HCT116 (cell line): ENCODE results near the gene UMODL1. TPM values are rescaled to one million over a fixed set of nuclear protein-coding genes. Genes with fewer than 3 reads are reported as not detected.

Experiments
- ATAC-seq: fragments of 200-7000 bp; cut with Tn5 transposase; 2 replicates; pipeline ENCODE4 v1.9.1; 2020; ENCODE audit warnings: mild to moderate bottlenecking, moderate library complexity
- BruUV-seq: library from RNA; stranded (reverse); fragments of 400-500 nt; replicated peaks from 2 replicates; lab custom pipeline; 2021; lab: Mats Ljungman, UMichigan
- CTCF ChIA-PET: fragments of 300-600 bp; sonication (Branson Sonifier 250); formaldehyde crosslinking; loops from one replicate; lab custom pipeline; 2021; ENCODE audit warnings: antibody characterized with exemption; lab: Charles Lee
- POLR2A ChIA-PET: fragments of 300-600, 350-600 bp; sonication (Branson Sonifier 250); formaldehyde crosslinking; loops from one replicate; lab custom pipeline; 2021; ENCODE audit warnings: antibody characterized with exemption; lab: Charles Lee
- RAD21 ChIA-PET, 2 experiments: fragments of 300-600 bp; sonication (Branson Sonifier 250); formaldehyde crosslinking; loops; one replicate each; lab custom pipeline; 2023; ENCODE audit warnings: low total read pairs in 2 of 2; ENCODE audit not compliant: uncharacterized antibody in 2 of 2, unreplicated experiment in 2 of 2, low non-redundant PET in 1 of 2; lab: Charles Lee
- DNase-seq: peaks from one replicate; pipeline ENCODE4 v3.0.0-alpha.2; 2010; ENCODE audit warnings: low read depth, low spot score
- H2AFZ ChIP-seq: fragments of 200-600 bp; shearing (Covaris generic), sonication (generic); 2 replicates; pipeline ENCODE4 v1.6.1; 2017; ENCODE audit warnings: low read depth, mixed run types, mixed read lengths, antibody characterized with exemption, low read length; ENCODE audit not compliant: poor library complexity, severe bottlenecking
- H3K27ac ChIP-seq: 2 replicates; pipeline ENCODE4 v1.5.1; 2012; ENCODE audit warnings: low read depth, low read length
- H3K27me3 ChIP-seq: fragments of 200-600 bp; sonication (generic); 2 replicates; pipeline ENCODE4 v1.6.1; 2016; ENCODE audit warnings: mixed run types, low read length, mixed read lengths; ENCODE audit not compliant: insufficient read depth
- H3K36me3 ChIP-seq, 2 experiments: fragments of 200-500 bp in 1 of 2; fragments of 200-600 bp in 1 of 2; sonication (Bioruptor generic) in 1 of 2; sonication (generic) in 1 of 2; 2 replicates each; pipeline versions ENCODE4 v1.5.1 to v1.6.1; 2014 to 2016; ENCODE audit warnings: low read length in 2 of 2, inconsistent platforms in 1 of 2, mixed read lengths in 1 of 2, mixed run types in 1 of 2; ENCODE audit not compliant: insufficient read depth in 2 of 2, control insufficient read depth in 1 of 2
- H3K4me1 ChIP-seq, 2 experiments: fragments of 200-600 bp in 1 of 2; sonication (generic) in 1 of 2; 2 replicates each; pipeline versions ENCODE4 v1.5.1 to v1.6.1; 2012 to 2017; ENCODE audit warnings: low read length in 2 of 2, inconsistent platforms in 1 of 2, mild to moderate bottlenecking in 1 of 2, mixed read lengths in 1 of 2, mixed run types in 1 of 2, moderate library complexity in 1 of 2; ENCODE audit not compliant: insufficient read depth in 2 of 2, control insufficient read depth in 1 of 2
- H3K4me2 ChIP-seq: fragments of 200-600 bp; sonication (generic); 2 replicates; pipeline ENCODE4 v1.6.1; 2017; ENCODE audit warnings: mixed run types, low read length, mixed read lengths
- H3K4me3 ChIP-seq, 2 experiments: fragments of 200-600 bp in 1 of 2; sonication (generic) in 1 of 2; replicated peaks in 1 of 2; 2 replicates each; pipeline ENCODE4 v1.5.1; 2011 to 2016; ENCODE audit warnings: low read length in 2 of 2, control low read depth in 1 of 2, low read depth in 1 of 2, mild to moderate bottlenecking in 1 of 2, mixed read lengths in 1 of 2, mixed run types in 1 of 2
- H3K79me2 ChIP-seq: fragments of 200-600 bp; sonication (generic); 2 replicates; pipeline ENCODE4 v1.6.1; 2017; ENCODE audit warnings: mild to moderate bottlenecking, mixed run types, low read length, moderate library complexity, mixed read lengths; ENCODE audit not compliant: insufficient read depth
- H3K9ac ChIP-seq: fragments of 200-600 bp; sonication (generic); 2 replicates; pipeline ENCODE4 v1.6.1; 2016; ENCODE audit warnings: low read length, mixed read lengths
- H3K9me2 ChIP-seq: fragments of 200-600 bp; sonication (generic), shearing (Covaris generic); 2 replicates; pipeline ENCODE4 v1.6.1; 2017; ENCODE audit warnings: mixed run types, mild to moderate bottlenecking, moderate library complexity; ENCODE audit not compliant: insufficient read depth
- H3K9me3 ChIP-seq, 2 experiments: fragments of 200-500 bp in 1 of 2; fragments of 200-600 bp in 1 of 2; sonication (Bioruptor generic) in 1 of 2; sonication (generic) in 1 of 2; 2 replicates each; pipeline ENCODE4 v1.6.1; 2014 to 2017; ENCODE audit warnings: low read length in 2 of 2, mixed read lengths in 2 of 2, inconsistent platforms in 1 of 2, low read depth in 1 of 2, mild to moderate bottlenecking in 1 of 2, mixed run types in 1 of 2, moderate library complexity in 1 of 2; ENCODE audit not compliant: control insufficient read depth in 1 of 2, insufficient read depth in 1 of 2
- H4K20me1 ChIP-seq: fragments of 200-600 bp; sonication (generic), shearing (Covaris generic); 2 replicates; pipeline ENCODE4 v1.6.1; 2017; ENCODE audit warnings: mixed run types, mild to moderate bottlenecking, moderate library complexity; ENCODE audit not compliant: insufficient read depth
- CEBPB ChIP-seq: IDR thresholded peaks from 2 replicates; pipeline ENCODE4 v1.6.1; 2012; ENCODE audit warnings: low read depth
- EGR1 ChIP-seq: IDR thresholded peaks from 2 replicates; pipeline ENCODE4 v1.6.1; 2012; ENCODE audit warnings: low read depth
- EZH2phosphoT487 ChIP-seq: fragments of 200-600 bp; IDR thresholded peaks from 2 replicates; pipeline ENCODE4 v1.6.1; 2018; ENCODE audit warnings: antibody characterized with exemption, borderline replicate concordance
- FOSL1 ChIP-seq: IDR thresholded peaks from 2 replicates; pipeline ENCODE4 v1.6.1; 2012; ENCODE audit warnings: low read depth
- JUND ChIP-seq: IDR thresholded peaks from 2 replicates; pipeline ENCODE4 v1.6.1; 2012
- MAX ChIP-seq: IDR thresholded peaks from 2 replicates; pipeline ENCODE4 v1.6.1; 2012
- POLR2A ChIP-seq: IDR thresholded peaks from 2 replicates; pipeline ENCODE4 v1.7.0; 2011; ENCODE audit warnings: borderline replicate concordance; ENCODE audit not compliant: insufficient read depth, insufficient read length; ENCODE audit errors: extremely low read depth
- RAD21 ChIP-seq: IDR thresholded peaks from 2 replicates; pipeline ENCODE4 v1.6.1; 2012; ENCODE audit warnings: low read depth, mild to moderate bottlenecking
- REST ChIP-seq: IDR thresholded peaks from 2 replicates; pipeline ENCODE4 v1.6.1; 2012; ENCODE audit warnings: low read depth
- SIN3A ChIP-seq: IDR thresholded peaks from 2 replicates; pipeline ENCODE4 v1.6.1; 2012; ENCODE audit warnings: low read depth
- SRF ChIP-seq: IDR thresholded peaks from 2 replicates; pipeline ENCODE4 v1.6.1; 2012; ENCODE audit warnings: low read depth
- TCF7L2 ChIP-seq: IDR thresholded peaks from 2 replicates; pipeline ENCODE4 v1.7.0; 2011; ENCODE audit warnings: borderline replicate concordance, inconsistent platforms; ENCODE audit not compliant: insufficient read depth, insufficient read length; ENCODE audit errors: extremely low read depth
- ZNF274 ChIP-seq: fragments of 200-500 bp; sonication (Bioruptor generic); IDR thresholded peaks from 2 replicates; pipeline ENCODE4 v1.6.1; 2014; ENCODE audit warnings: mild to moderate bottlenecking, low read depth, low read length, inconsistent platforms
- intact Hi-C: fragments of 100-400 bp; cut with micrococcal nuclease; formaldehyde crosslinking; loops from 2 replicates; pipeline ENCODE4 v1.10.0; 2022
- total RNA-seq: library from RNA; stranded (reverse); gene quantifications from one replicate; pipeline ENCODE4 v1.2.1, GENCODE V29; 2021; ENCODE audit not compliant: unreplicated experiment

UMODL1 gene
- total RNA-seq, 1 experiment from 2014 or later = not detected

- H3K27me3 ChIP-seq = 0 out of 2 replicates have a peak, but pooled peaks cover 4% of the 10 kb centered on the region
- H3K9me2 ChIP-seq = no peaks in the 10 kb centered on the region
- H4K20me1 ChIP-seq = no peaks in the 10 kb centered on the region
- no peak overlapping the region for H2AFZ ChIP-seq
- CTCF ChIA-PET = no interaction called here
- H3K27ac ChIP-seq = no peak overlapping the region
- DNase-seq = no peak
- intact Hi-C loops = no loop called here
- no peak overlapping the region for H3K4me2 ChIP-seq
- no TSS peak for BruUV-seq
- no peaks in the 10 kb centered on the region for H3K79me2 ChIP-seq
- H3K4me3 ChIP-seq = no peak overlapping the region
- peaks cover 0 to 5% of the 10 kb centered on the region in 2 experiments; a peak in 1 of 4 replicates for H3K4me1 ChIP-seq
- no peak for ATAC-seq
- no peaks in the 10 kb centered on the region; a peak in 1 of 4 replicates for H3K9me3 ChIP-seq
- no peak for TF ChIP-seq JUND
- TF ChIP-seq CEBPB = no peak
- TF ChIP-seq MAX = no peak
- TF ChIP-seq EZH2phosphoT487 = no peak
- TF ChIP-seq SIN3A = no peak
- no peak for TF ChIP-seq SRF
- TF ChIP-seq EGR1 = no peak
- TF ChIP-seq RAD21 = no peak
- TF ChIP-seq FOSL1 = no peak
- TF ChIP-seq TCF7L2 = no peak
- TF ChIP-seq REST = no peak
- no peak for TF ChIP-seq ZNF274
- TF ChIP-seq POLR2A = no peak
- POLR2A ChIA-PET = interaction anchor here (1.2 kb wide), 1 partner anchor 14 kb away, joined by 3 read pairs; no protein-coding TSS in a partner anchor
- RAD21 ChIA-PET = no interaction called here
- H3K9ac ChIP-seq = no peak overlapping the region
- H3K36me3 ChIP-seq = no peaks in the 10 kb centered on the region
Observed at GRCh38 chr21:42026082-42026435, 45.1 kb upstream of the UMODL1 start.
